Sigmoid colon (tissue), 4 donors: ENCODE data around the gene HSD17B2.

Experiments used
- CTCF ChIP-seq, 4 experiments: fragments of 450-650 bp in 3 of 4; fragments of 200-600 bp in 1 of 4; IDR thresholded peaks; one replicate each; pipeline ENCODE4 v1.5.1; 2016 to 2019; ENCODE audit warnings: antibody characterized with exemption in 4 of 4, mild to moderate bottlenecking in 3 of 4, moderate library complexity in 2 of 4
- EP300 ChIP-seq, 4 donors: sonication (generic); formaldehyde crosslinking; IDR thresholded peaks; one replicate each; pipeline ENCODE4 v1.6.1; 2017; ENCODE audit warnings: antibody characterized with exemption in 4 of 4
- POLR2A ChIP-seq, 2 donors: fragments of 450-650 bp; IDR thresholded peaks; one replicate each; pipeline ENCODE4 v1.6.1; 2016; ENCODE audit warnings: antibody characterized with exemption in 2 of 2, mild to moderate bottlenecking in 2 of 2, moderate library complexity in 2 of 2

- TF ChIP-seq CTCF (IDR thresholded peaks at IDR 0.05) (no peak), EP300 (IDR thresholded peaks at IDR 0.05) (no peak), POLR2A (IDR thresholded peaks at IDR 0.05) (no peak)
Observed at GRCh38 chr16:82055117-82055516, 20.1 kb downstream of the HSD17B2 start.
